H4 (cell line): ENCODE data around the gene KLRB1. TPM values are rescaled to one million over a fixed set of nuclear protein-coding genes. Genes with fewer than 3 reads are reported as not detected.

Experiments used
- total RNA-seq: library from RNA; depleted of rRNA; stranded (reverse); fragments of >200 nt; shearing (Covaris generic); gene quantifications from 2 replicates; pipeline ENCODE4 v1.2.3, GENCODE V29; 2014; rRNA removed

KLRB1 gene
- total RNA-seq, 1 experiment from 2014 or later, result not detected

Other genes with a start within 250 kb of the KLRB1 start
- 1.7 and 6.6 TPM in 2 replicates for gene CLEC2D, start 61.8 kb upstream of the KLRB1 start, total RNA-seq
- gene CLECL1, start 125.2 kb upstream of the KLRB1 start, total RNA-seq, result not detected in 2 replicates
- not detected in 2 replicates for gene CD69, start 153.0 kb upstream of the KLRB1 start, total RNA-seq
- gene KLRF1, start 219.6 kb upstream of the KLRB1 start, total RNA-seq, result 0.49 and 0.75 TPM in 2 replicates